ENCODE data around the gene FBXO33. TPM values are rescaled to one million over a fixed set of nuclear protein-coding genes. Genes with fewer than 3 reads are reported as not detected.
A peak's percentile ranks its signal among the peaks of the same experiment; 100 is the strongest.

The FBXO33 gene
- total RNA-seq, 1 donor from 2014 or later: 9.4 TPM

DNA sequence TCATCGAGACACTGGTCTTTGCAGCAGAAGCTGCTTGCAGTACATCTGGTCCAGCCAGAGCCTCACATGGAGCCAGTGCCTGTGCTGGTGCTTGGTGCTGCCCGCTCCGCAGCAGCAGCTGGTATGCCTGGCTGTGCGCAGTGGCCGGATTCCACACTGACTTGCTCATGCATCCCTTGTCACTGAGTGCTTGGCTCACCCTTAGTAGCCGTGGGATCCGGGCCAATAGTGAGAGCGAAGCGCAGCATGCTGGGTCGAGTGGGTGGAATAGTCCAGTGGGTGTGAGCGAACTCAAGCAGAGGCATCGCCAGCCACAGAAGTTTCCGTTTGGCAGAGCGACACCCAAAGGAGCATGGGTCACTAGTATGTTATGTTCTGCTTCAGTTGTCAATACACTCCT, 10.1 kb upstream of the FBXO33 start:
- Mint-ChIP-seq H3K36me3 (ENCODE audit: low read depth, unreplicated experiment) (peaks cover 4% of the 10 kb centered on the region), H3K4me3 (ENCODE audit: unreplicated experiment) (no peak overlapping the region), H3K4me1 (ENCODE audit: low read depth, unreplicated experiment) (no peaks in the 10 kb centered on the region), H3K27me3 (ENCODE audit: low read depth, unreplicated experiment) (no peaks in the 10 kb centered on the region), H3K27ac (ENCODE audit: unreplicated experiment) (no peak overlapping the region), H3K9me3 (ENCODE audit: unreplicated experiment) (no peaks in the 10 kb centered on the region)
- FAIRE-seq (no peak), DNase-seq (ENCODE audit: low read depth) (peak; percentile 53)
- Histone ChIP-seq H3K36me3 (ENCODE audit: insufficient read depth, low read length) (no peaks in the 10 kb centered on the region), H3K4me3 (ENCODE audit: insufficient read depth, low read depth, low read length) (no peak overlapping the region), H3K79me2 (ENCODE audit: insufficient read depth, low read length) (no peaks in the 10 kb centered on the region), H3K9ac (ENCODE audit: low read length) (no peak overlapping the region), H3K27me3 (ENCODE audit: insufficient read depth, low read length) (no peaks in the 10 kb centered on the region), H3K9me3 (ENCODE audit: insufficient read depth, low read depth, low read length) (peaks cover 2% of the 10 kb centered on the region), H2AFZ (ENCODE audit: low read depth, low read length) (no peak overlapping the region), H3K27ac (ENCODE audit: low read depth, low read length) (no peak overlapping the region), H3K4me2 (ENCODE audit: low read length) (no peak overlapping the region), H3K4me1 (ENCODE audit: insufficient read depth, low read length) (no peaks in the 10 kb centered on the region), H4K20me1 (ENCODE audit: insufficient read depth, low read length) (no peaks in the 10 kb centered on the region)
- TF ChIP-seq, protein P1, sequence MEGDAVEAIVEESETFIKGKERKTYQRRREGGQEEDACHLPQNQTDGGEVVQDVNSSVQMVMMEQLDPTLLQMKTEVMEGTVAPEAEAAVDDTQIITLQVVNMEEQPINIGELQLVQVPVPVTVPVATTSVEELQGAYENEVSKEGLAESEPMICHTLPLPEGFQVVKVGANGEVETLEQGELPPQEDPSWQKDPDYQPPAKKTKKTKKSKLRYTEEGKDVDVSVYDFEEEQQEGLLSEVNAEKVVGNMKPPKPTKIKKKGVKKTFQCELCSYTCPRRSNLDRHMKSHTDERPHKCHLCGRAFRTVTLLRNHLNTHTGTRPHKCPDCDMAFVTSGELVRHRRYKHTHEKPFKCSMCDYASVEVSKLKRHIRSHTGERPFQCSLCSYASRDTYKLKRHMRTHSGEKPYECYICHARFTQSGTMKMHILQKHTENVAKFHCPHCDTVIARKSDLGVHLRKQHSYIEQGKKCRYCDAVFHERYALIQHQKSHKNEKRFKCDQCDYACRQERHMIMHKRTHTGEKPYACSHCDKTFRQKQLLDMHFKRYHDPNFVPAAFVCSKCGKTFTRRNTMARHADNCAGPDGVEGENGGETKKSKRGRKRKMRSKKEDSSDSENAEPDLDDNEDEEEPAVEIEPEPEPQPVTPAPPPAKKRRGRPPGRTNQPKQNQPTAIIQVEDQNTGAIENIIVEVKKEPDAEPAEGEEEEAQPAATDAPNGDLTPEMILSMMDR (IDR thresholded peaks at IDR 0.05; ENCODE audit: insufficient read depth, low read depth, low read length): no peak
- no peak for TF ChIP-seq EZH2 (IDR thresholded peaks at IDR 0.05; ENCODE audit: insufficient read depth, low read length)

DNA sequence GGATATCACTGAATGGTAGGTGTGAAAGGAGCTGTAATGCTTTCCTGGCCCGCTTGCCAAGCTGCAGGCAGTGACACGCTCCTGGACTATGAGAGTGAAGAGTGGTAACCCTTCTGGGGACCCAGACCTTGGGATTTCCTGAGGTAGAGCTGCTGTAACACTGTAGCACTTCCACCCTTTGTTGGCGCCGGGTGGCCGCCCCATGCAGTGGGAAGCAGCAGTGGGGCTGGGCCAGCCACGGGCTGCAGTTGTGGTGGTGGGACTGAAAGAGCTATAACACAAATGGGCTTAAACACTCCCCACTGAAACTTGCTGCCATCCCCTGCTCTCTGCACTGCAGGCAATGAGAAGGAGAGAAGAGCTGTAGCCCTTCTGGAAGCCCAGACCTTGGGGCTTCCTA, 9.6 kb upstream of the FBXO33 start:
- Histone ChIP-seq H3K9me3 (ENCODE audit: insufficient read depth, low read depth, low read length) (peaks cover 2% of the 10 kb centered on the region), H4K20me1 (ENCODE audit: insufficient read depth, low read length) (no peaks in the 10 kb centered on the region), H3K9ac (ENCODE audit: low read length) (no peak overlapping the region), H3K4me3 (ENCODE audit: insufficient read depth, low read depth, low read length) (no peak overlapping the region), H3K36me3 (ENCODE audit: insufficient read depth, low read length) (no peaks in the 10 kb centered on the region), H3K4me2 (ENCODE audit: low read length) (no peak overlapping the region), H3K4me1 (ENCODE audit: insufficient read depth, low read length) (no peaks in the 10 kb centered on the region), H3K27me3 (ENCODE audit: insufficient read depth, low read length) (no peaks in the 10 kb centered on the region), H3K79me2 (ENCODE audit: insufficient read depth, low read length) (no peaks in the 10 kb centered on the region), H2AFZ (ENCODE audit: low read depth, low read length) (no peak overlapping the region), H3K27ac (ENCODE audit: low read depth, low read length) (no peak overlapping the region)
- Mint-ChIP-seq H3K4me1 (ENCODE audit: low read depth, unreplicated experiment) (no peaks in the 10 kb centered on the region), H3K36me3 (ENCODE audit: low read depth, unreplicated experiment) (peaks cover 4% of the 10 kb centered on the region), H3K27me3 (ENCODE audit: low read depth, unreplicated experiment) (no peaks in the 10 kb centered on the region), H3K27ac (ENCODE audit: unreplicated experiment) (no peak overlapping the region), H3K9me3 (ENCODE audit: unreplicated experiment) (no peaks in the 10 kb centered on the region), H3K4me3 (ENCODE audit: unreplicated experiment) (no peak overlapping the region)
- TF ChIP-seq, protein P1 (IDR thresholded peaks at IDR 0.05; ENCODE audit: insufficient read depth, low read depth, low read length): no peak
- no peak for TF ChIP-seq EZH2 (IDR thresholded peaks at IDR 0.05; ENCODE audit: insufficient read depth, low read length)
- DNase-seq (ENCODE audit: low read depth): no peak
- FAIRE-seq: no peak

GRCh38 chr14:39440975-39441374, 8.7 kb upstream of the FBXO33 start:
- H2AFZ ChIP-seq (ENCODE audit: low read depth, low read length): no peak overlapping the region
- no peaks in the 10 kb centered on the region for H3K27me3 ChIP-seq (ENCODE audit: insufficient read depth, low read length)
- H3K27me3 Mint-ChIP-seq (ENCODE audit: low read depth, unreplicated experiment): no peaks in the 10 kb centered on the region
- H4K20me1 ChIP-seq (ENCODE audit: insufficient read depth, low read length): no peaks in the 10 kb centered on the region
- H3K36me3 Mint-ChIP-seq (ENCODE audit: low read depth, unreplicated experiment): peaks cover 4% of the 10 kb centered on the region
- H3K4me2 ChIP-seq (ENCODE audit: low read length): no peak overlapping the region
- FAIRE-seq: no peak
- DNase-seq (ENCODE audit: low read depth): no peak
- H3K9me3 ChIP-seq (ENCODE audit: insufficient read depth, low read depth, low read length): peaks cover 2% of the 10 kb centered on the region
- H3K27ac Mint-ChIP-seq (ENCODE audit: unreplicated experiment): no peak overlapping the region
- no peaks in the 10 kb centered on the region for H3K4me1 ChIP-seq (ENCODE audit: insufficient read depth, low read length)
- TF ChIP-seq, protein P1 (IDR thresholded peaks at IDR 0.05; ENCODE audit: insufficient read depth, low read depth, low read length): no peak
- TF ChIP-seq EZH2 (IDR thresholded peaks at IDR 0.05; ENCODE audit: insufficient read depth, low read length): no peak
- H3K4me3 Mint-ChIP-seq (ENCODE audit: unreplicated experiment): no peak overlapping the region
- no peaks in the 10 kb centered on the region for H3K4me1 Mint-ChIP-seq (ENCODE audit: low read depth, unreplicated experiment)
- H3K36me3 ChIP-seq (ENCODE audit: insufficient read depth, low read length): no peaks in the 10 kb centered on the region
- no peak overlapping the region for H3K9ac ChIP-seq (ENCODE audit: low read length)
- H3K27ac ChIP-seq (ENCODE audit: low read depth, low read length): no peak overlapping the region
- H3K79me2 ChIP-seq (ENCODE audit: insufficient read depth, low read length): no peaks in the 10 kb centered on the region
- no peak overlapping the region for H3K4me3 ChIP-seq (ENCODE audit: insufficient read depth, low read depth, low read length)
- no peaks in the 10 kb centered on the region for H3K9me3 Mint-ChIP-seq (ENCODE audit: unreplicated experiment)

Measured in astrocyte (in vitro differentiated cells and primary cell).